Fibroblast of lung (primary cell): ENCODE data around the gene URI1. TPM values are rescaled to one million over a fixed set of nuclear protein-coding genes. Genes with fewer than 3 reads are reported as not detected.

Experiments used
- DNase-seq, 2 donors: peaks; one replicate each; pipeline versions ENCODE4 v3.0.0 to v3.0.0-alpha.2; 2010; ENCODE audit warnings: low read depth in 2 of 2
- H2AFZ ChIP-seq: 2 replicates; pipeline ENCODE4 v1.5.1; 2012; ENCODE audit warnings: low read length, control low read depth, inconsistent platforms
- H3K27ac ChIP-seq: 2 replicates; pipeline ENCODE4 v1.5.1; 2011; ENCODE audit warnings: low read length, control low read depth; ENCODE audit not compliant: insufficient read depth
- H3K27me3 ChIP-seq: 2 replicates; pipeline ENCODE4 v1.5.1; 2011; ENCODE audit warnings: mild to moderate bottlenecking, low read length; ENCODE audit not compliant: control insufficient read depth, insufficient read depth
- H3K36me3 ChIP-seq: 2 replicates; pipeline ENCODE4 v1.5.1; 2011; ENCODE audit warnings: low read length; ENCODE audit not compliant: control insufficient read depth, insufficient read depth
- H3K4me1 ChIP-seq: 2 replicates; pipeline ENCODE4 v1.5.1; 2011; ENCODE audit warnings: low read length; ENCODE audit not compliant: control insufficient read depth, insufficient read depth; ENCODE audit errors: extremely low read depth
- H3K4me2 ChIP-seq: 2 replicates; pipeline ENCODE4 v1.5.1; 2011; ENCODE audit warnings: low read length, control low read depth; ENCODE audit not compliant: insufficient read depth; ENCODE audit errors: extremely low read depth
- H3K4me3 ChIP-seq, 4 experiments: fragments of 200-600 bp in 1 of 4; sonication (generic) in 1 of 4; replicated peaks in 1 of 4; 2 replicates each; pipeline ENCODE4 v1.5.1; 2011 to 2016; ENCODE audit warnings: low read length in 4 of 4, low read depth in 3 of 4, mild to moderate bottlenecking in 3 of 4, control low read depth in 2 of 4, inconsistent platforms in 1 of 4, mixed read lengths in 1 of 4; ENCODE audit not compliant: insufficient read depth in 1 of 4; ENCODE audit errors: control extremely low read depth in 1 of 4
- H3K79me2 ChIP-seq: 2 replicates; pipeline ENCODE4 v1.5.1; 2012; ENCODE audit warnings: mild to moderate bottlenecking, low read length, inconsistent platforms; ENCODE audit not compliant: control insufficient read depth, insufficient read depth
- H3K9ac ChIP-seq: 2 replicates; pipeline ENCODE4 v1.5.1; 2011; ENCODE audit warnings: mild to moderate bottlenecking, low read length, control low read depth; ENCODE audit not compliant: insufficient read depth
- H3K9me3 ChIP-seq: 2 replicates; pipeline ENCODE4 v1.5.1; 2012; ENCODE audit warnings: low read depth, low read length; ENCODE audit not compliant: control insufficient read depth, insufficient read depth
- H4K20me1 ChIP-seq: 2 replicates; pipeline ENCODE4 v1.5.1; 2011; ENCODE audit warnings: low read length; ENCODE audit not compliant: control insufficient read depth, insufficient read depth; ENCODE audit errors: extremely low read depth
- EZH2 ChIP-seq: IDR thresholded peaks from 2 replicates; pipeline ENCODE4 v1.5.1; 2012; ENCODE audit warnings: low read length, control low read depth, mild to moderate bottlenecking; ENCODE audit errors: missing control alignments
- polyA plus RNA-seq, 2 donors: library from polyadenylated mRNA; depleted of rRNA in 1 of 2; stranded (reverse) in 1 of 2; unstranded in 1 of 2; fragments of >200 nt; gene quantifications; 2 replicates each; pipeline ENCODE4 v1.2.1, GENCODE V29; 2011 to 2012; ENCODE audit warnings: missing spikeins in 1 of 2
- total RNA-seq: library from RNA; depleted of rRNA; stranded (reverse); fragments of >200 nt; gene quantifications from 2 replicates; pipeline ENCODE4 v1.2.1, GENCODE V29; 2014
- TF ChIP-seq, protein P1 (sequence below), 2 donors: IDR thresholded peaks in 1 of 2; conservative IDR thresholded peaks in 1 of 2; 1 replicate in 1 of 2; 2 replicates in 1 of 2; pipeline ENCODE4 v1.5.1; 2011 to 2012; ENCODE audit warnings: low read length in 2 of 2, control low read depth in 1 of 2, inconsistent platforms in 1 of 2, low read depth in 1 of 2, mild to moderate bottlenecking in 1 of 2

Gene URI1
- total and polyA plus RNA-seq, 2 donors (not counting 1 experiment from before 2014, with no cell fraction given) = 62.6 to 77.4 TPM

DNA sequence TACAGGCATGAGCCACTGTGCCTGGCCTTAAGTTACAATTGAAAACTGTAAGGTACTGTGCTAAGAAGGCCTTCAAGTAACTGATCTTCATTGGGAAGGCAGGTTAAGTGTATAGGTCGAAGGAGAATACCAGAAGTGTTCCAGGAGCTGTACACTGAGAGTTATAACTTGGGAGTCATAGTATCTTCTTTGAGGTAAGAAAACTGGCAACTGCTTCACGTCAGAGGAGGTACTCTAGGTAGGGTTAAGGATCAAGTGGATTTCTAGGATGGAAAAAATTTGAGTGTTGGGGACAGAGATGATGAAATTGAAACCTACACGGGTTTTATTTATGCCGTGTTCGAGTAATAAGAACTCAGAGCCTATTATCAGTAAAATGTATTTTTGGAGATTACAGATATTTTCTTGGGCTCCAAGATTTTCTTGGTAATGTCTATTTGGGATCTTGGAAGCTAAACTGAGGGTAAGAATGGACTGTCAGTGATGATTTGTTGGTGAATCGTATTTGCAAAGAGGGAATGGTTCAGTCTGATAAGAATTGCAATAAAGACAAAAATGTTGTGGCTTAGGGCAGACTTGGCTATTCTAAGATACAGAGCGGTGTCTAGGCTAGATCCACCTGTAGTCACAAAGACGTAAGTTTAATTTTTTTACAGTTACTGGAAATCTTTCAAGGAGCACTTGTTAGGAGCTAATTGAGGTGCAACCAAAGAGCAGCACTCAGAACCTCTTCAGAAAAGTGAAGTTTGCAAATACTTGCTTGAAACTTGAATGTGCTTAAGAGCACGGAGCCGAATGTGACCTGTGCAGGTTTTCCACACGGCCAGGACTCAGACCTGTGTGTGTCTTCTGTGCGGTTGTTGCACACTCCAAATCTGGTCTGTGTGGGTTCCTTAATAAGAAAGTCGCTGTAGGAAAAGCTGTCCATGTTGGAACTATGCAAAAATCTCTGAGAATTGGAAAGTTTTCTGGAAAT is 102.5 kb downstream of the URI1 start:
- Histone ChIP-seq H2AFZ (no peak overlapping the region), H3K27me3 (no peaks in the 10 kb centered on the region), H3K4me1 (no peaks in the 10 kb centered on the region), H3K9ac (no peak overlapping the region), H3K4me3 (no peak overlapping the region), H3K4me2 (no peak overlapping the region), H3K27ac (no peak overlapping the region), H3K9me3 (no peaks in the 10 kb centered on the region), H3K79me2 (no peaks in the 10 kb centered on the region), H4K20me1 (no peaks in the 10 kb centered on the region), H3K36me3 (no peaks in the 10 kb centered on the region)
- no peak for TF ChIP-seq EZH2
- TF ChIP-seq, protein P1, sequence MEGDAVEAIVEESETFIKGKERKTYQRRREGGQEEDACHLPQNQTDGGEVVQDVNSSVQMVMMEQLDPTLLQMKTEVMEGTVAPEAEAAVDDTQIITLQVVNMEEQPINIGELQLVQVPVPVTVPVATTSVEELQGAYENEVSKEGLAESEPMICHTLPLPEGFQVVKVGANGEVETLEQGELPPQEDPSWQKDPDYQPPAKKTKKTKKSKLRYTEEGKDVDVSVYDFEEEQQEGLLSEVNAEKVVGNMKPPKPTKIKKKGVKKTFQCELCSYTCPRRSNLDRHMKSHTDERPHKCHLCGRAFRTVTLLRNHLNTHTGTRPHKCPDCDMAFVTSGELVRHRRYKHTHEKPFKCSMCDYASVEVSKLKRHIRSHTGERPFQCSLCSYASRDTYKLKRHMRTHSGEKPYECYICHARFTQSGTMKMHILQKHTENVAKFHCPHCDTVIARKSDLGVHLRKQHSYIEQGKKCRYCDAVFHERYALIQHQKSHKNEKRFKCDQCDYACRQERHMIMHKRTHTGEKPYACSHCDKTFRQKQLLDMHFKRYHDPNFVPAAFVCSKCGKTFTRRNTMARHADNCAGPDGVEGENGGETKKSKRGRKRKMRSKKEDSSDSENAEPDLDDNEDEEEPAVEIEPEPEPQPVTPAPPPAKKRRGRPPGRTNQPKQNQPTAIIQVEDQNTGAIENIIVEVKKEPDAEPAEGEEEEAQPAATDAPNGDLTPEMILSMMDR (conservative IDR thresholded peaks at IDR 0.05 in 1 of 2, IDR thresholded peaks at IDR 0.05 in 1 of 2; ENCODE audit: low read depth in 1 of 2, low read length in 2 of 2) = no peak
- no peak for DNase-seq

DNA sequence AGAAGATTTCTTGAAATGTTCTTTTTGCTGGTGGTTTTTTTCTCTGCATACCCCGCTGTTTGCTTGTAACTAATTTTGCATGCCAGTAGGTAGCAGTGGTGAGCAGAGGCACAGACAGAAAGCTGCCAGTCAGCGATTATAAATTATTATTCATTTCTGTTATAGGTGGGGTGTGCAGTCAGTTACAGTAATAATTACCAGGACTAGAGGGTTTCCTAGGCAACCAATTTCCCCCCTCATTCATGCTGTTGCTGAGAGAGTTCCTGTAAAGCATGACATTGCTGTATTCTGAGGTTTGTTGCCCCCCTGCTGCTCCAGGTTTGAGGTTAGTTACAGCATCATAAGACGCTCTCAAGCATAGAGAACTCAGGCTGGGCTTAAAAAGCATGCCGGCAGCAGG is 104.5 kb downstream of the URI1 start:
- Histone ChIP-seq H3K4me3 (no peak overlapping the region), H3K79me2 (no peaks in the 10 kb centered on the region), H4K20me1 (no peaks in the 10 kb centered on the region), H3K27me3 (no peaks in the 10 kb centered on the region), H3K4me2 (no peak overlapping the region), H3K9me3 (no peaks in the 10 kb centered on the region), H3K27ac (no peak overlapping the region), H3K4me1 (no peaks in the 10 kb centered on the region), H2AFZ (no peak overlapping the region), H3K9ac (no peak overlapping the region), H3K36me3 (no peaks in the 10 kb centered on the region)
- DNase-seq = peak in 1 of 2 donors; percentile 9
- TF ChIP-seq EZH2 = no peak
- TF ChIP-seq, protein P1 (conservative IDR thresholded peaks at IDR 0.05 in 1 of 2, IDR thresholded peaks at IDR 0.05 in 1 of 2; ENCODE audit: low read depth in 1 of 2, low read length in 2 of 2) = peak; percentile 10 to 42

DNA sequence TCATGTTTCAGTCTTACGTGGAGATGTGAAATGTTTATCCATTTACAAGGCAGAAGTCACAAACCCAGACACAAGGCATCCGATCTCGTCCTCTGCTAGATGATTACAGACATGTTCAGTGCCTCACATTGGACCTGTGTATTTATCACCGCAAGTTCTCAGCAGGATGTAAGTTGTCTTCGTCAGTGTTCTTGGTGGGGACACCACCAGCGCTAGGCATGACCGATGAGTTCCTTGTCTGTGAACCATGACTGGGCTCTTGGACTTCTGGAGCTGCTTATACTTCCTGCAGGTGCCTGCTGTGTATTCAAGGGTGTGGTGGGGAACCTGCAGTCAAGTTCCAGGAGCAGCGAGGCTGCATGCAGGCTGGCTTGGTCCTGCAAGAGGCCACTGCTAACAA is 105.4 kb downstream of the URI1 start:
- H3K79me2 ChIP-seq = no peaks in the 10 kb centered on the region
- H3K27ac ChIP-seq = no peak overlapping the region
- no peaks in the 10 kb centered on the region for H4K20me1 ChIP-seq
- no peak overlapping the region for H3K4me3 ChIP-seq
- no peaks in the 10 kb centered on the region for H3K9me3 ChIP-seq
- TF ChIP-seq, protein P1 (conservative IDR thresholded peaks at IDR 0.05 in 1 of 2, IDR thresholded peaks at IDR 0.05 in 1 of 2; ENCODE audit: low read depth in 1 of 2, low read length in 2 of 2) = no peak
- no peak for TF ChIP-seq EZH2
- no peaks in the 10 kb centered on the region for H3K4me1 ChIP-seq
- H3K9ac ChIP-seq = no peak overlapping the region
- no peak overlapping the region for H3K4me2 ChIP-seq
- no peaks in the 10 kb centered on the region for H3K27me3 ChIP-seq
- no peak for DNase-seq
- H2AFZ ChIP-seq = no peak overlapping the region
- H3K36me3 ChIP-seq = no peaks in the 10 kb centered on the region
